Measurements from ENCODE around the gene TPM3. TPM values are rescaled to one million over a fixed set of nuclear protein-coding genes. Genes with fewer than 3 reads are reported as not detected.

Gene TPM3
- polyA plus RNA-seq, 3 donors, result 418 to 1,159 (median 1,153) TPM

DNA sequence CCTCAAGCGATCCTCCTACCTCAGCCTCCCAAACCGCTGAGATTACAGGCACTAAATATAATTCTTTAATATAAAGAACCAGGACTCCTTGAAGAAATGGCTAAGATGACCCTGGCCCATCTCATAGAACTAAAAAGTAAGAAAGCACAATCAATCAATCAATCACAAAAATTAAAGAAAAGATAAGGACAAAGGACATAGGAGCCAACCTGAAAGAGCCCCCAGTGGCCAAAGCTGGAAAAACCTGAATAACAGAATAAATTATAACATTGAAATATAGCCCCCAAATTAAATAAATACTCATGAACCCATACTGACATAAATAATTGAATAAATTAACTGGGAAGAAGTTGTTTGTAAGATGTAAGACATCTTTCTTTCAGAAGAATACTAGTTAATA, 45.9 kb downstream of the TPM3 start:
- no peaks in the 10 kb centered on the region for H3K9me3 ChIP-seq (replicated peaks in 1 of 2; ENCODE audit: control insufficient read depth in 1 of 2, insufficient read depth in 1 of 2, low read length in 2 of 2)
- no peaks in the 10 kb centered on the region for H3K27me3 ChIP-seq (ENCODE audit: control insufficient read depth in 2 of 2, insufficient read depth in 2 of 2, low read length in 2 of 2)
- H2AFZ ChIP-seq (ENCODE audit: insufficient read depth, low read depth, low read length, poor library complexity, severe bottlenecking), result no peak overlapping the region
- H3K36me3 ChIP-seq (replicated peaks in 1 of 2; ENCODE audit: control insufficient read depth in 1 of 2, insufficient read depth in 2 of 2, low read length in 2 of 2), result no peaks in the 10 kb centered on the region
- no peak overlapping the region for H3K27ac ChIP-seq (ENCODE audit: low read depth in 1 of 2, low read length in 2 of 2)
- no CpG with 5 or more reads among the region's 2 CpGs for WGBS (ENCODE audit: insufficient coverage)
- no peak overlapping the region for H3K4me3 ChIP-seq (replicated peaks in 1 of 3; ENCODE audit: low read depth in 2 of 3, low read length in 3 of 3)
- Mint-ChIP-seq H3K36me3 (no peaks in the 10 kb centered on the region), H3K9me3 (no peaks in the 10 kb centered on the region), H3K27me3 (ENCODE audit: low read depth in 3 of 3) (peaks cover 0 to 2% (median 0%) of the 10 kb centered on the region in 3 donors), H3K4me3 (no peak overlapping the region), H3K4me1 (peaks cover 12% of the 10 kb centered on the region), H3K27ac (no peak overlapping the region)
- H3K4me2 ChIP-seq (replicated peaks; ENCODE audit: extremely low read depth, low read length, poor library complexity, severe bottlenecking), result no peak overlapping the region
- H3K79me2 ChIP-seq (ENCODE audit: insufficient read depth, low read length), result no peaks in the 10 kb centered on the region
- TF ChIP-seq, protein P1, sequence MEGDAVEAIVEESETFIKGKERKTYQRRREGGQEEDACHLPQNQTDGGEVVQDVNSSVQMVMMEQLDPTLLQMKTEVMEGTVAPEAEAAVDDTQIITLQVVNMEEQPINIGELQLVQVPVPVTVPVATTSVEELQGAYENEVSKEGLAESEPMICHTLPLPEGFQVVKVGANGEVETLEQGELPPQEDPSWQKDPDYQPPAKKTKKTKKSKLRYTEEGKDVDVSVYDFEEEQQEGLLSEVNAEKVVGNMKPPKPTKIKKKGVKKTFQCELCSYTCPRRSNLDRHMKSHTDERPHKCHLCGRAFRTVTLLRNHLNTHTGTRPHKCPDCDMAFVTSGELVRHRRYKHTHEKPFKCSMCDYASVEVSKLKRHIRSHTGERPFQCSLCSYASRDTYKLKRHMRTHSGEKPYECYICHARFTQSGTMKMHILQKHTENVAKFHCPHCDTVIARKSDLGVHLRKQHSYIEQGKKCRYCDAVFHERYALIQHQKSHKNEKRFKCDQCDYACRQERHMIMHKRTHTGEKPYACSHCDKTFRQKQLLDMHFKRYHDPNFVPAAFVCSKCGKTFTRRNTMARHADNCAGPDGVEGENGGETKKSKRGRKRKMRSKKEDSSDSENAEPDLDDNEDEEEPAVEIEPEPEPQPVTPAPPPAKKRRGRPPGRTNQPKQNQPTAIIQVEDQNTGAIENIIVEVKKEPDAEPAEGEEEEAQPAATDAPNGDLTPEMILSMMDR (IDR thresholded peaks at IDR 0.05), result no peak
- DNase-seq, result no peak
- H4K20me1 ChIP-seq (ENCODE audit: insufficient read depth, low read length), result no peaks in the 10 kb centered on the region
- H3K9ac ChIP-seq (ENCODE audit: insufficient read depth, low read length, poor library complexity, severe bottlenecking), result no peak overlapping the region
- peaks cover 12 to 15% of the 10 kb centered on the region in 2 donors for H3K4me1 ChIP-seq (ENCODE audit: control insufficient read depth in 1 of 2, insufficient read depth in 2 of 2, low read length in 2 of 2)
- intact Hi-C loops (cut with micrococcal nuclease), result no loop called here

DNA sequence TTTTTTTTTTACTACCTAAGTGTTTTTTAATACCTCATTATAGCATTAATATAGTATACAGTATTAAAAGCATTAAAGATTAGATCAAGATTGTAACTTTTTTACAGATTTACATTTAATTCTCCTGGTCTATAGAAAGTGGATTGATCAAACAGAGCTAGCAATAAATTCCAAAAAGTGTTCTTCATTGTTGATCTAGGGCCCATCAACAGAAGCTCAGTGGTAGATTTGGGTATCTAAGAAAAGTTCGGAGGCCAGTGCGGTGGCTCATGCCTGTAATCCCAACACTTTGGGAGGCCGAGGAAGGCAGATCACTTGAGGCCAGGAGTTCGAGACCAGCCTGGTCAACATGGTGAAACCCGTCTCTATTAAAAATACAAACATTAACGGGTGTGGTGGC, 49.5 kb downstream of the TPM3 start:
- Mint-ChIP-seq H3K36me3 (no peaks in the 10 kb centered on the region), H3K27me3 (ENCODE audit: low read depth in 3 of 3) (peaks cover 0 to 4% (median 0%) of the 10 kb centered on the region in 3 donors), H3K4me1 (no peaks in the 10 kb centered on the region), H3K4me3 (no peak overlapping the region), H3K27ac (no peak overlapping the region), H3K9me3 (peaks cover 0 to 2% (median 0%) of the 10 kb centered on the region in 7 donors)
- WGBS (ENCODE audit: insufficient coverage), result 100% methylated on average over 1 of the region's 6 CpGs
- H3K4me3 ChIP-seq (replicated peaks in 1 of 3; ENCODE audit: low read depth in 2 of 3, low read length in 3 of 3), result no peak overlapping the region
- H3K36me3 ChIP-seq (replicated peaks in 1 of 2; ENCODE audit: control insufficient read depth in 1 of 2, insufficient read depth in 2 of 2, low read length in 2 of 2), result no peaks in the 10 kb centered on the region
- H3K79me2 ChIP-seq (ENCODE audit: insufficient read depth, low read length), result no peaks in the 10 kb centered on the region
- H3K27ac ChIP-seq (ENCODE audit: low read depth in 1 of 2, low read length in 2 of 2), result no peak overlapping the region
- H3K9me3 ChIP-seq (replicated peaks in 1 of 2; ENCODE audit: control insufficient read depth in 1 of 2, insufficient read depth in 1 of 2, low read length in 2 of 2), result no peaks in the 10 kb centered on the region
- no peak overlapping the region for H2AFZ ChIP-seq (ENCODE audit: insufficient read depth, low read depth, low read length, poor library complexity, severe bottlenecking)
- no peaks in the 10 kb centered on the region for H4K20me1 ChIP-seq (ENCODE audit: insufficient read depth, low read length)
- no peaks in the 10 kb centered on the region for H3K27me3 ChIP-seq (ENCODE audit: control insufficient read depth in 2 of 2, insufficient read depth in 2 of 2, low read length in 2 of 2)
- TF ChIP-seq, protein P1 (IDR thresholded peaks at IDR 0.05), result no peak
- H3K9ac ChIP-seq (ENCODE audit: insufficient read depth, low read length, poor library complexity, severe bottlenecking), result no peak overlapping the region
- no peak overlapping the region for H3K4me2 ChIP-seq (replicated peaks; ENCODE audit: extremely low read depth, low read length, poor library complexity, severe bottlenecking)
- intact Hi-C loops (cut with micrococcal nuclease), result no loop called here
- H3K4me1 ChIP-seq (ENCODE audit: control insufficient read depth in 1 of 2, insufficient read depth in 2 of 2, low read length in 2 of 2), result no peaks in the 10 kb centered on the region
- DNase-seq, result no peak

Measured in CD14-positive monocyte (primary cell).